OCI-LY7 (cell line): Measurements from ENCODE around the gene KAT6B.

ENCODE experiments used
- EZH2phosphoT487 ChIP-seq: fragments of 200-600 bp; sonication (generic); IDR thresholded peaks from 2 replicates; pipeline ENCODE4 v1.6.1; 2018; ENCODE audit warnings: low read depth, borderline replicate concordance, mild to moderate bottlenecking, mixed run types, antibody characterized with exemption, low read length, moderate library complexity, mixed read lengths
- TF ChIP-seq, protein P1 (sequence below): fragments of 200-600 bp; sonication (generic); conservative IDR thresholded peaks from 2 replicates; pipeline ENCODE4 v1.5.1; 2014; ENCODE audit warnings: mild to moderate bottlenecking, antibody characterized with exemption, low read length, moderate library complexity, mixed read lengths

GRCh38 chr10:75051308-75051707, 224.9 kb downstream of the KAT6B start:
- TF ChIP-seq, protein P1, sequence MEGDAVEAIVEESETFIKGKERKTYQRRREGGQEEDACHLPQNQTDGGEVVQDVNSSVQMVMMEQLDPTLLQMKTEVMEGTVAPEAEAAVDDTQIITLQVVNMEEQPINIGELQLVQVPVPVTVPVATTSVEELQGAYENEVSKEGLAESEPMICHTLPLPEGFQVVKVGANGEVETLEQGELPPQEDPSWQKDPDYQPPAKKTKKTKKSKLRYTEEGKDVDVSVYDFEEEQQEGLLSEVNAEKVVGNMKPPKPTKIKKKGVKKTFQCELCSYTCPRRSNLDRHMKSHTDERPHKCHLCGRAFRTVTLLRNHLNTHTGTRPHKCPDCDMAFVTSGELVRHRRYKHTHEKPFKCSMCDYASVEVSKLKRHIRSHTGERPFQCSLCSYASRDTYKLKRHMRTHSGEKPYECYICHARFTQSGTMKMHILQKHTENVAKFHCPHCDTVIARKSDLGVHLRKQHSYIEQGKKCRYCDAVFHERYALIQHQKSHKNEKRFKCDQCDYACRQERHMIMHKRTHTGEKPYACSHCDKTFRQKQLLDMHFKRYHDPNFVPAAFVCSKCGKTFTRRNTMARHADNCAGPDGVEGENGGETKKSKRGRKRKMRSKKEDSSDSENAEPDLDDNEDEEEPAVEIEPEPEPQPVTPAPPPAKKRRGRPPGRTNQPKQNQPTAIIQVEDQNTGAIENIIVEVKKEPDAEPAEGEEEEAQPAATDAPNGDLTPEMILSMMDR, result no peak
- no peak for TF ChIP-seq EZH2phosphoT487
